Esophagus mucosa (tissue), 1 donor: ENCODE data around the gene COG2. TPM values are rescaled to one million over a fixed set of nuclear protein-coding genes. Genes with fewer than 3 reads are reported as not detected.
A peak's percentile ranks its signal among the peaks of the same experiment; 100 is the strongest.
"Not testable (repeated sequence)": the region's sequence is repeated elsewhere in the genome, so short reads cannot be mapped to it uniquely, and the experiment has no call there.

Experiments
- ATAC-seq: fragments of 200-7000 bp; cut with Tn5 transposase; one replicate; pipeline ENCODE4 v1.9.1; 2020
- total RNA-seq: library from RNA; stranded (reverse); gene quantifications from one replicate; pipeline ENCODE4 v1.2.4, GENCODE V29; 2023
- donor health status: DM: yes; HTN: yes; CAD: no.

The COG2 gene
- total RNA-seq, 1 donor from 2014 or later: 16.5 TPM

- no peak for ATAC-seq
Observed at GRCh38 chr1:230629511-230629910, 12.8 kb upstream of the COG2 start.

GRCh38 chr1:230631477-230631876, 10.8 kb upstream of the COG2 start:
- no peak for ATAC-seq

- peak; percentile 74 for ATAC-seq
Observed at GRCh38 chr1:230632273-230632873, 9.9 kb upstream of the COG2 start.

- no peak for ATAC-seq
Observed at GRCh38 chr1:230633469-230633868, 8.8 kb upstream of the COG2 start.

- ATAC-seq: no peak
Observed at GRCh38 chr1:230634384-230634783, 7.9 kb upstream of the COG2 start.

- no peak for ATAC-seq
Observed at GRCh38 chr1:230636575-230637148, 5.6 kb upstream of the COG2 start.

- no peak for ATAC-seq
Observed at GRCh38 chr1:230639714-230640209, 2.5 kb upstream of the COG2 start.

- no peak for ATAC-seq
Observed at GRCh38 chr1:230641346-230641745, 935 bp upstream of the COG2 start.

GRCh38 chr1:230641900-230642262, 400 bp upstream of the COG2 start:
- ATAC-seq: no peak

- no peak for ATAC-seq
Observed at GRCh38 chr1:230643908-230644307, 1.6 kb downstream of the COG2 start.

- ATAC-seq: no peak
Observed at GRCh38 chr1:230646710-230647302, 4.5 kb downstream of the COG2 start.

GRCh38 chr1:230647321-230647720, 5.0 kb downstream of the COG2 start:
- ATAC-seq: no peak

GRCh38 chr1:230648114-230648513, 5.8 kb downstream of the COG2 start:
- no peak for ATAC-seq

GRCh38 chr1:230650300-230650699, 8.0 kb downstream of the COG2 start:
- ATAC-seq: no peak

- no peak for ATAC-seq
Observed at GRCh38 chr1:230651235-230651634, 9.0 kb downstream of the COG2 start.

- not testable (repeated sequence) for ATAC-seq
Observed at GRCh38 chr1:230656719-230657118, 14.4 kb downstream of the COG2 start.

GRCh38 chr1:230658103-230658502, 15.8 kb downstream of the COG2 start:
- not testable (repeated sequence) for ATAC-seq

- ATAC-seq: no peak
Observed at GRCh38 chr1:230658691-230659090, 16.4 kb downstream of the COG2 start.

GRCh38 chr1:230661976-230662375, 19.7 kb downstream of the COG2 start:
- ATAC-seq: no peak

- no peak for ATAC-seq
Observed at GRCh38 chr1:230668227-230668626, 25.9 kb downstream of the COG2 start.

- no peak for ATAC-seq
Observed at GRCh38 chr1:230669543-230669942, 27.3 kb downstream of the COG2 start.

GRCh38 chr1:230674581-230674980, 32.3 kb downstream of the COG2 start:
- ATAC-seq: no peak

GRCh38 chr1:230677200-230677599, 34.9 kb downstream of the COG2 start:
- ATAC-seq: no peak

GRCh38 chr1:230679192-230679591, 36.9 kb downstream of the COG2 start:
- no peak for ATAC-seq
